CD4-positive, alpha-beta T cell treated with Interleukin-17A for 4 hours (primary cell): ENCODE measurements around the gene NR2C1.
"Not testable (repeated sequence)": the region's sequence is repeated elsewhere in the genome, so short reads cannot be mapped to it uniquely, and the experiment has no call there.

ENCODE experiments used
- DNase-seq: peaks from one replicate; pipeline ENCODE4 v3.0.0-alpha.2; 2020; ENCODE audit warnings: mixed read lengths

Gene NR2C1

GRCh38 chr12:95072900-95073697 lies at the start of gene NR2C1:
Gene NR2C1 (minus strand): TSS chr12:95073618. CDS start chr12:95067384, 6,234 bp downstream.
- peak; percentile 93 for DNase-seq

GRCh38 chr12:95118788-95119179 lies 45.4 kb upstream of the NR2C1 start:
- no peak for DNase-seq

DNA sequence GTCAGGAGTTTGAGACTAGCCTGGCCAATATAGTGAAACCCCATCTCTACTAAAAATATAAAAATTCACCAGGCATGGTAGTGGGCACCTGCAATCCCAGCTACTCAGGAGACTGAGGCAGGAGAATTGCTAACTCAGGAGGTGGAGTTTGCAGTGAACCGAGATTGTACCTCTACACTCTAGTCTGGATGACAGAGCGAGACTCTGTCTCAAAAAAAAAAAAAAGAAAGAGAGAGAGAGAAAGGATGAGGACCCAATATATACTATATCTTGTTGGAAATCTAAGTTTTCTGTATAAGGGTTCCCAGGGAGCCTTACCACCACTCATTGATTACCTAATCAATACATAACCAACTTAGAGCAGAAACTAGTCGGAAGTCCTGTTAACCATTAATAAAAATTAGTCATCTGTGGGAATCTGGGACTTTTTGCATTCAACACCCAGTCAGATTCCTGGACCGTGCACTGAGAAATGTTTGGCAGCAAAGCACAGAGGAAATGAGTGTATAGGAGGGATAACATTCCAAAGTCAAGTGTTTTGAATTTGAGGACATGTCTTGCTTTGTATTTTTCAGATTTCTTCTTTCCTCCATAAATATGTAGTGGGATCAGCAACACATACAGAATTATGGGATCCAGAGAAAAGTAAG lies 44.8 kb upstream of the NR2C1 start:
- DNase-seq = no peak

DNA sequence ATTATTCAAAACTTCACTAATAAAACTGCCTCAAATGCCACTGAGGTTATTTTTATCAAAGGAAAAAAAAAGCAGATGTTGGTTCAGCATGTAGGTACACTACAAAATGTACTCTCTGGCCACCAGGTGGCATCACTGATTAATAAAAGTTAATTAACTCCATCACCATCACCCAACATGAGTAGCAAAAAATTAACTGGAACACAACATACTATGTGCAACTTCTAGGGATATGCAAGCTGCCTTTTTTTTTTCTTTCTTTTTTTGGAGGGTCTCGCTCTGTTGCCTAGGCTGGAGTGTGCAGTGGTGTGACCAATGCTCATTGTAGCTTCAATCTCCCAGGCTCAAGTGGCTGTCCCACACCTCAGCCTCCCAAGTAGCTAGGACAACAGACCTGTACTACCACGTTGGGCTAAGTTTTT lies 43.8 kb upstream of the NR2C1 start:
- DNase-seq = peak; percentile 78

DNA sequence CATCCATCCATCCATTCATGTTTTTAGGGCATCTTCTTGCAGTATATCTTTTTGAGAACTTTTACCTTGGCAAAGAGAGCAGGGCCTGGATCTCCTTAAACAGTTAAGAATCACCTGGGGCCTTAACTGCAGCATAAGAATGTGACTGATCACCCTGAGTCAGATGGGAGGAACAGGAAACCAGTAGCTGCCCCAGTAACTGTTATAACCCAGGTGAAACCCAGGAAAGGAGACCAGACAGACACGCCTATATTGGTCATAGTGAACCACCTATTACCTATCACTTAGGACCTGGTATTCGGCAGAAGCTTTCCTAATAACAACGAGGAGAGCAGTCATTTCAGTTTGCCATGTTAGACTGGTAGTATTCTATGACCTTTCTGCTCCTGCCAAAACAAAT lies 43.4 kb upstream of the NR2C1 start:
- DNase-seq = no peak

GRCh38 chr12:95116341-95116740 lies 42.9 kb upstream of the NR2C1 start:
- DNase-seq = no peak

DNA sequence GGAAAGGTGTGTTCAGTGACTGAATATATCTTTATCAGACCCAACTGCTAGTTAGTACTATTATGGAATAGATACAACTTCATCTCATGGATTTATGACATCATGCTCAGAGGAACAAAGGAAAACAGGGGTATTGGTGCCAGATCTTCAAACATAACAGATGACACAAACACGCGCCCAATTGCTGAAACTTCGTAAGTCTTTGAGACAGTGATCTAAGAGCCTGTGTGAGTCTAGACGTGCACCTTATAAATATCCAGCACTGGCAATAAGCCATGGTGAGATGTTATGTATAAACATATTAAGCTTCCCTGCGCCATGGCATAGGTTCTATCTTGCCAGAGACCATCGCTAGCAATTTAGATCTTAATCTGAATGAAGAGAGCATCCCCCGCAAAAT lies 42.2 kb upstream of the NR2C1 start:
- DNase-seq = no peak

DNA sequence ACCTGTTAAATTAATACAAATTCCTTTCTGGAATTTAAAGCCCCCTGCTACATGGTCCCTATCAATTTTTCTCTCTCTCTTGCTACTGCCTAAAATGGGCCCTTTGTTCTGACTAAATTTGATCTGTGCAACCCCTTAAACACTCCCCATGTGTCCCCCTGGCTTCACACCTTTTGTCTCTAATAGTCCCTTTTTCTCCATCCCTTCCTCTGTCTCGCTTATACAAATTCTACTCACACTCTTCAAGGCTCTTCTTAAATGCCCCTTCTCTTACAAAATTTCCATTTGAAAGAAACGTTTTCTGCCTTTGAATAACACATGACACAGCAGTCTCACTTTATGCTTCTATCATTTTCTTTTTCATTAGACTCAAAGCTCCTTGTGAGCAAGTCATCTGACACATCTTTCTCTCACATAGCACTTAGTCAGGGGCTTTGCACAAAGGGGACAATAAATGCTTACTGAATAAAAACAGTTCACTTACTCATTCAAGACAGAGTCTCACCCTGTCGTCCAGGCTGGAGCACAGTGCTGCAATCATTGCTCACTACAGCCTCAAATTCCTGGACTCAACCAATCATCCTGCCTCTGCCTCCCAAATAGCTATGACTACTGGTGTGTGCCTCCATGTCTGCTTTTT lies 41.5 kb upstream of the NR2C1 start:
- DNase-seq = no peak

DNA sequence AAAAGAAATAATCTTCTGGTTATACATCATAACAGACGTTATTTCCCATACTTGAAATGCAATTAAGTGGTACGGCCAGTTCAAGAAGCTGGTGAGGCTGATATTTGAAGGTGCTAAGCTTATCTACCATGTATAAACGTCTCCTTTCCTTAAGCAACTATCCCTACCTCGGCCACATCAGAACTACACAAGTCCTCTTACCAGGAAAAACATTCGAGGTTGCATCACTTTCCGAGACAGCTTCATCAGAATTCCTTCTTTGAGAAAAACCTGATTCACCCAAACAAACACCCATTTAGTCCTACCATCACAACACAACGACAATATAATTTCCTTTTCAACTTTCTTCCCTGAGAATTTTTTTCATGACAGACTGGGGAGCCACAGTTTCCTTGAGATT lies 33.9 kb upstream of the NR2C1 start:
- no peak for DNase-seq

GRCh38 chr12:95105540-95105939 lies 32.1 kb upstream of the NR2C1 start:
- no peak for DNase-seq

DNA sequence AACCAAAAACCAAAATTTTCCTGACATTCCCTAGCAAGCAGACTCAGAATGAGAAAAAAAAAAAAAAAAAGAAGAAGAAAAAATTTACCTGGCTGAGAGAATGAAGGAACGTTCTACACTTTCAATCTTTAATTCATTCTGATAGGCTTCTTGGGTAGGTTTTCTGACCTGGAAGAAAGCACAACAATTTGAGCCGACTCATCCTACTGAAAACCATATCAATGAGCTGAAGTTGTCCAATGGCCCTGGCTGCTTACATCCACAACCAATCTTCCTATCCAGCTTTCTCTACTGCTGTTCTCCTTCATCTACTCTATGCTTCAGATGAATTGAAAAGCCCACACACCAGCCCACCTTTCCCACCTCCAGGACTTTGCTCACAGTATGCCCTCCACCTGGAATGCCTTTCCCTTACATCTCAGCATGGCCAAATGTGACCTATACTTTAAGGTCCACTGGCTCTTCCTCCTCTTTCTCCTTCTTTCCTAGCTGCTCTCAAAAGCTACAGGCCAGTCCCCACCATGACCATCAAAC lies 31.6 kb upstream of the NR2C1 start:
- DNase-seq = no peak

- peak; percentile 31 for DNase-seq
These were observed 29.7 kb upstream of the NR2C1 start for GRCh38 chr12:95102916-95103671.

DNA sequence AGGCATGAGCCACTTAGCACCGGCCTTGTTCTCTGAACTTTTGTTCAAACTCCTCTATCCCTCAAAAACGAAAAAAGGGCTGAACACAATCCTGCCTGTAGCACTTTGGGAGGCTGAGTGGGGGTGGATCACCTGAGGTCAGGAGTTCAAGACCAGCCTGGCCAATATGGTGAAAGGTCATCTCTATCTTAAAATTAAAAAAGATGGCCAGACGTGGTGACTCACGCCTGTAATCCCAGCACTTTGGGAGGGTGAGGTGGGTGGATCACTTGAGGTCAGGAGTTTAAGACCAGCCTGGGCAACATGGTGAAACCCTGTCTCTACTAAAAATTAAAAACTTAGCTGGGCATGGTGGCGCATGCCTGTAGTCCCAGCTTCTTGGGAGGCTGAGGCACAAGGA lies 28.5 kb upstream of the NR2C1 start:
- not testable (repeated sequence) for DNase-seq

DNA sequence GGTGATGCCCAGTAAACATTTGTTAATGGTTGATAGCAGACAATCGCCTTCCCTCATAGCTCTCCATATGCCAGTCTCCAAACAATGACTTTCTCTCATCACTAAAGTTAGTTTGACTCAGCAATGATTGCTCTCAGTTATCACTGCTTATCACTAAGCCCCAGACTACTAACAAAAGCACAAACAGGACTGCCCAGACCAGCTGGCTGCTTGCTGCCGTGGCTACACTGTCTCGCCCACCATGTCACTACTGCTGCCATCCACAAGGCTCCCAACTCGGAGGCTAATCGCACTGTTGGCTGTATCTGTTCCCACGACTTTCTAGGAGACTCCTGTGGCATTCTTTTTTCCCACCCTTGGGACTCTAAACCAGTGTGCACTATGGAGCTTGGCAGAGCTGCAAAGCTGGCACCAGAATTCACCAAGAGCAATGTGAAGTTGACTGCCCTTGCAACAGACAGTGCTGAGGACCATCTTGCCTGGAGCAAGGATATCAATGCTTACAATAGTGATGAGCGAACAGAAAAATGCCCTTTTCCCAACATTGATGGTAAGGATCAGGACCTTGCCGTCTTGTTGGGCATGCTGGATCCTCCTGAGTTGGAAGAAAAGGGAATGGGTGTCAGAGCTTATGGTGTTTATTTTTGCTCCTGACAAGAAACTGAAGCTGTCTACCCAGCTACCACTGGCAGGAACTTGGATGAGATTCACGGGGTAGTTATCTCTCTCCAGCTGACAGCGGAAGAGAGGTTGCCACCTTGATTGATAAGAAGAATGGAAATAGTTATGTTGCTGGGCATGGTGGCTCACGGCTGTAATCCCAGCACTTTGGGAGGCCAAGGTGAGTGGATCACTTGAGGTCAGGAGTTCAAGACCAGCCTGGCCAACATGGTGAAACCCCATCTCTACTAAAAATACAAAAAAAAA lies 27.1 kb upstream of the NR2C1 start:
- no peak for DNase-seq

- no peak for DNase-seq
These were observed 25.9 kb upstream of the NR2C1 start for GRCh38 chr12:95099270-95099790.

DNA sequence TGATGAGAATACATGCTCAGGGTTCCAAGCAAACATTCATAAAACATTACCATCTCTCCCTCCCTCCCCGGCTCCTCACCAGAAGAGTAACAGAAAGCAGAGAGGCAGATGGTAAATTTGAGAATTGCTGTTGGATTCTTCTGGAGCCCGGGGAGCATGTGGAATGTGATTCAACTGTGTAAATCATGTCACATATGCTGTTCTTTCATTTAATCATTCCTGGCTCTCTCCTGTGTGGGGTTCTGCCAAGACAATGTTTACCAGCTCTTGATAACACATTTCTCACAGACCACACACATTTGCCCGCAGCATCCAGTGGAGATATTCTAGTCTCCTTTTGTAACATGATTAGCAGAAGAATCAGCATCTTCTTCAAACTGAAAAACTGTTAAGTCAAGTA lies 23.4 kb upstream of the NR2C1 start:
- no peak for DNase-seq

- DNase-seq = no peak
These were observed 23.0 kb upstream of the NR2C1 start for GRCh38 chr12:95096378-95096777.

GRCh38 chr12:95095866-95096265 lies 22.4 kb upstream of the NR2C1 start:
- not testable (repeated sequence) for DNase-seq

GRCh38 chr12:95089462-95089861 lies 16.0 kb upstream of the NR2C1 start:
- DNase-seq = no peak

DNA sequence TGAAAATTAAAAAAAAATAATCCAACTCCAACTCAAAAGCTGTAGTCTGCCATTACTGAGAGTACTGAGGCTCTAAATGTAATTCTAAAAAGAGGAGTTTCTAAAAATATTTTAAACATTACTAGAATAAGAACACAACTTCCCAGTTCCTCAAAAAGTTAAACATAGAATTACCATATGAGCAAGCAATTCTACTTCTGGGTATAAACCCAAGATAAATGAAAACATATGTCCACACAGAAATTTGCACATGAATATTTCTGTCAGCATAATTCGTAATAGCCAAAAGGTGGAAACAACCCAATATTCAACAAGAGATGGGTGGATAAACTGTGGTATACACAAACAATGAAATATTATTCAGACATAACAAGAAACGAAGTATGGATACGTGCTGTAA lies 15.0 kb upstream of the NR2C1 start:
- no peak for DNase-seq

- no peak for DNase-seq
These were observed 12.2 kb upstream of the NR2C1 start for GRCh38 chr12:95085612-95086011.

- DNase-seq = no peak
These were observed 10.5 kb upstream of the NR2C1 start for GRCh38 chr12:95083938-95084337.
